T-helper 2 cell treated with Interferon-gamma antibody and Interleukin-4, amounts not matched to agents 5 μg/mL and 100 μg/mL, for 36 hours (primary cell): ENCODE data around the gene PRPSAP2.
A peak's percentile ranks its signal among the peaks of the same experiment; 100 is the strongest.

Experiments
- DNase-seq: peaks from one replicate; pipeline ENCODE4 v3.0.0; 2021; ENCODE audit warnings: low spot score
- H3K27ac Mint-ChIP-seq: one replicate; pipeline ENCODE4 v1.8.0; 2021; ENCODE audit warnings: mild to moderate bottlenecking, mixed read lengths
- H3K27me3 Mint-ChIP-seq: one replicate; pipeline ENCODE4 v1.8.0; 2021; ENCODE audit warnings: low read depth, mixed read lengths
- H3K36me3 Mint-ChIP-seq: one replicate; pipeline ENCODE4 v1.8.0; 2021; ENCODE audit warnings: low read depth, mixed read lengths
- H3K4me1 Mint-ChIP-seq: one replicate; pipeline ENCODE4 v1.8.0; 2021; ENCODE audit warnings: low read depth, mixed read lengths
- H3K4me3 Mint-ChIP-seq: one replicate; pipeline ENCODE4 v1.8.0; 2022; ENCODE audit warnings: mild to moderate bottlenecking, moderate library complexity, mixed read lengths
- H3K9me3 Mint-ChIP-seq: one replicate; pipeline ENCODE4 v1.8.0; 2021; ENCODE audit warnings: mixed read lengths

Gene PRPSAP2

DNA sequence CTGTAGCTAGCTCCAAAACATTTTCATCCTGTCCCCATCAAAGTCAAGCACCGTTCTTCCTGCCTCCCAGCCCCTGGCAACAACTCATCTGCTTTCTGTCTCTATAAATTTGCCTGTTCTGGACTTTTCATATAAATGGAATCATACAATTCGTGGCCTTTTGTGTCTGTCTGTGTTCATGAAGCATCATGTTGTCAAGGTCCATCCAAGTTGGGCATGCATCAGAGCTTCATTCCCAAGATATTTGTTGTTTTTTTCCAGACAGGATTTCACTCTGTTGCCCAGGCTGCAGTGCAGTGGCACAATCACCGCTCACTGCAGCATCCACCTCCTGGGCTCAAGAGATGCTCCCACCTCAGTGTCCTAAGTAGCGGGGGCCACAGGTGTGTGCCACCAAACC is 99.9 kb downstream of the PRPSAP2 start:
- H3K36me3 Mint-ChIP-seq: no peaks in the 10 kb centered on the region
- DNase-seq: no peak
- H3K27ac Mint-ChIP-seq: no peak overlapping the region
- no peaks in the 10 kb centered on the region for H3K27me3 Mint-ChIP-seq
- H3K4me3 Mint-ChIP-seq: no peak overlapping the region
- H3K9me3 Mint-ChIP-seq: no peaks in the 10 kb centered on the region
- H3K4me1 Mint-ChIP-seq: peaks cover 24% of the 10 kb centered on the region

GRCh38 chr17:18958611-18959010 is 100.7 kb downstream of the PRPSAP2 start:
- Mint-ChIP-seq H3K4me1 (peaks cover 24% of the 10 kb centered on the region), H3K36me3 (no peaks in the 10 kb centered on the region), H3K9me3 (no peaks in the 10 kb centered on the region), H3K27me3 (no peaks in the 10 kb centered on the region), H3K4me3 (no peak overlapping the region), H3K27ac (no peak overlapping the region)
- DNase-seq: no peak

GRCh38 chr17:18959071-18959844 is 101.3 kb downstream of the PRPSAP2 start:
- Mint-ChIP-seq H3K4me1 (peaks cover 19% of the 10 kb centered on the region), H3K36me3 (no peaks in the 10 kb centered on the region), H3K27ac (no peak overlapping the region), H3K4me3 (no peak overlapping the region), H3K9me3 (no peaks in the 10 kb centered on the region), H3K27me3 (no peaks in the 10 kb centered on the region)
- DNase-seq: no peak

DNA sequence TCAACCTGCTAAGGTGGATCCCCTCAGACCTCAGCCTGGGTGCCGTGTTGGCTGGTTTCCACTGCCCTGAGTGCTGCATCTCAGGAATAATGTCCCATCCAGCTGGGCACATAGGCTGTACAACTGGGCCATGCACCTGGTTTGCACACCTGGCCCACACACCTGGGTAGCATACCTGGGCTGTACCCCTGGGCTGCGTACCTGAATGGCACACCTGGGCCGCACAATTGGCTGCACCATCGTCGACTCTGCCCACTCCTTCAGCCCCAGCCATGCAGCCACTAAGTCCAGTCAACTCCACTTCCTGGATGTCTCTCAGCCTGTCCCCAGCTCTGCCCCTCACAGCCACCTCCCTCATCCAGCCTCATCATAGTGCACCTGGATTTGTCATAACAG is 101.9 kb downstream of the PRPSAP2 start:
- H3K4me3 Mint-ChIP-seq: no peak overlapping the region
- peaks cover 16% of the 10 kb centered on the region for H3K4me1 Mint-ChIP-seq
- no peak for DNase-seq
- no peaks in the 10 kb centered on the region for H3K9me3 Mint-ChIP-seq
- no peaks in the 10 kb centered on the region for H3K36me3 Mint-ChIP-seq
- H3K27ac Mint-ChIP-seq: peak overlapping the region; percentile 60
- no peaks in the 10 kb centered on the region for H3K27me3 Mint-ChIP-seq

GRCh38 chr17:18960241-18960665 is 102.3 kb downstream of the PRPSAP2 start:
- no peaks in the 10 kb centered on the region for H3K27me3 Mint-ChIP-seq
- peaks cover 12% of the 10 kb centered on the region for H3K4me1 Mint-ChIP-seq
- H3K27ac Mint-ChIP-seq: peak overlapping the region; percentile 60
- H3K4me3 Mint-ChIP-seq: no peak overlapping the region
- no peak for DNase-seq
- no peaks in the 10 kb centered on the region for H3K9me3 Mint-ChIP-seq
- H3K36me3 Mint-ChIP-seq: no peaks in the 10 kb centered on the region

GRCh38 chr17:18960803-18961511 is 103.0 kb downstream of the PRPSAP2 start:
- Mint-ChIP-seq H3K4me3 (no peak overlapping the region), H3K27ac (peak overlapping the region; percentile 45)

GRCh38 chr17:18961634-18962493 is 103.9 kb downstream of the PRPSAP2 start:
- Mint-ChIP-seq H3K4me1 (peaks cover 7% of the 10 kb centered on the region), H3K27me3 (no peaks in the 10 kb centered on the region), H3K4me3 (no peak overlapping the region), H3K27ac (no peak overlapping the region), H3K9me3 (no peaks in the 10 kb centered on the region), H3K36me3 (no peaks in the 10 kb centered on the region)
- DNase-seq: peak; percentile 35

More at GRCh38 chr17:18960803-18961511, 103.0 kb downstream of the PRPSAP2 start:
- DNase-seq: peak; percentile 77
- Mint-ChIP-seq H3K27me3 (no peaks in the 10 kb centered on the region), H3K36me3 (no peaks in the 10 kb centered on the region), H3K4me1 (peaks cover 8% of the 10 kb centered on the region), H3K9me3 (no peaks in the 10 kb centered on the region)

GRCh38 chr17:18962494-18962815 is 104.5 kb downstream of the PRPSAP2 start:
- no peak for DNase-seq
- H3K27me3 Mint-ChIP-seq: no peaks in the 10 kb centered on the region
- no peak overlapping the region for H3K27ac Mint-ChIP-seq
- no peak overlapping the region for H3K4me3 Mint-ChIP-seq
- no peaks in the 10 kb centered on the region for H3K9me3 Mint-ChIP-seq
- H3K36me3 Mint-ChIP-seq: no peaks in the 10 kb centered on the region
- peaks cover 7% of the 10 kb centered on the region for H3K4me1 Mint-ChIP-seq

GRCh38 chr17:18963126-18964017 is 105.4 kb downstream of the PRPSAP2 start:
- no peaks in the 10 kb centered on the region for H3K36me3 Mint-ChIP-seq
- no peaks in the 10 kb centered on the region for H3K9me3 Mint-ChIP-seq
- H3K4me3 Mint-ChIP-seq: no peak overlapping the region
- DNase-seq: peak; percentile 28
- H3K27ac Mint-ChIP-seq: no peak overlapping the region
- no peaks in the 10 kb centered on the region for H3K27me3 Mint-ChIP-seq
- peaks cover 7% of the 10 kb centered on the region for H3K4me1 Mint-ChIP-seq

DNA sequence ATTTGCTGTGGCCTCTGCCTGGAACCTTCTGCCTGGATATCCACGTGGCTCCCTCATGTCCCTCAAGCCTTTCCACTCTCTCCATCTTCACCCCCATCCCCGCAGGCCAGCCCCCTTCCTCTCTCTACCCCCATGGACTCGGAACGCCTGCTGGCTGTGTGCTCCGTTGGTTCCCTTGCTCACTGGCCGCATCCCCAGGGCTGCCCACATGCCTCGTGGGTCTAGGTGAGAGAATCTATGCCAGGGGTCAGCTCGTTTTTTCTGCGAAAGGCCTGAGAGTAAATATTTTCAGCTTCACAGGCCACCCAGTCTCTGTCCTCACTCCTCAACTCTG is 106.1 kb downstream of the PRPSAP2 start:
- Mint-ChIP-seq H3K27me3 (no peaks in the 10 kb centered on the region), H3K4me3 (no peak overlapping the region), H3K36me3 (no peaks in the 10 kb centered on the region), H3K27ac (no peak overlapping the region), H3K4me1 (peaks cover 7% of the 10 kb centered on the region), H3K9me3 (no peaks in the 10 kb centered on the region)
- DNase-seq: no peak

DNA sequence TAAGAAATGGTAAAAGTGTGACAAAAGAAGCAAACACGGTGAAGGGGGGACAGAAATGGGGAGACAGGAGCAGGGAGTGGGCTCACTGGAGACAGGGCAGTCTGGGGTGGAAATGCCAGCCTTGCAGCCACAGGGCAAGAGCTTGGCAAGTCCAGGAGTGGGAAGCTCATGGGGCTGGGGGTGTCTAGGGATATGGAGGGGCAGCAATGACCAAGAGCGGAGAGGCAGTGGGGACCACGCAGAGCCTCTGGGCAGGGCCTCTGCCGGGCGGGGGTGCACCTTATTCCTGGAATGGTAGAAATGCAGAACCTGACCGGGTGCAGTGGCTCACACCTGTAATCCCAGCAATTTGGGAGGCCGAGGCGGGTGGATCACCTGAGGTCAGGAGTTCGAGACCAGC is 106.6 kb downstream of the PRPSAP2 start:
- Mint-ChIP-seq H3K4me3 (no peak overlapping the region), H3K36me3 (no peaks in the 10 kb centered on the region), H3K27me3 (no peaks in the 10 kb centered on the region), H3K9me3 (no peaks in the 10 kb centered on the region), H3K27ac (no peak overlapping the region), H3K4me1 (peaks cover 11% of the 10 kb centered on the region)
- DNase-seq: no peak

DNA sequence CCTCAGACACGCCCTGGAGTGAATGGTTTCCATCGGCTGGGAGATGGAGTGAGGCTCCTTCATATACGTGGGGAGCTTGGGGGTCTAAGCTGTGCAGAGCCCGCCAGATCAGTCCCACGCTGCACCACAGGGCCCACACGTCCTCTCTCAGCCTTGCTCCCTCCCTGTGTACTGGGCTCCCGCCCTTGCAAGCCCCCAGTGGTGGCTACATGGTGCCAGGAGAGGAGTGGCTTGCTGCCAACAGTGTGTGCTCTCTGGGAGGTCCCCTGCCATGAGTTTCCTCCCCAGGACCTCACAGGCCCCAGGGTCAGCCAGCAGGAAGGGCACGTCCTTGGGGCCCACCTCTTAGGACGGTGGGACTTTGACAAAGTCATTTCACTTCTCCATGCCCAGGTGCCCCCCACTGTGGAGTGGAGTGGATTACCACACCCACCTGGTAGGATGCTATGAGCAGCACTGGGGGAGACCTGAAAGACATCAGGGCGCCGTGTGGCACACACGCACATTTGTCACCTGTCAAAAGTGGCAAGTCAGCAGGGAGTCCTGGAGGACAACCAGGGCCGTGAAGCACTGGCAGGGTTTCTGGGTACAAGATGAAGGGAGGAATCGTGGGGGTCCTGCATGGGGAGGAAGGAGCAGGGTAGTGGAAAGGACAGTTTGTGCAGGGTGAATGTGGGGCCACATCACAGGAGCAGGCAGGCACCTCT is 107.8 kb downstream of the PRPSAP2 start:
- H3K4me1 Mint-ChIP-seq: peaks cover 10% of the 10 kb centered on the region
- H3K27ac Mint-ChIP-seq: peak overlapping the region; percentile 15
- no peaks in the 10 kb centered on the region for H3K9me3 Mint-ChIP-seq
- no peaks in the 10 kb centered on the region for H3K36me3 Mint-ChIP-seq
- H3K4me3 Mint-ChIP-seq: no peak overlapping the region
- H3K27me3 Mint-ChIP-seq: no peaks in the 10 kb centered on the region
- no peak for DNase-seq
